Measurements from ENCODE around the gene RBMX. TPM values are rescaled to one million over a fixed set of nuclear protein-coding genes. Genes with fewer than 3 reads are reported as not detected.
A peak's percentile ranks its signal among the peaks of the same experiment; 100 is the strongest.

Gene RBMX
- total and polyA plus RNA-seq, 2 of the 4 experiments (the other 2 are of a cell fraction) = 151 to 337 TPM

DNA sequence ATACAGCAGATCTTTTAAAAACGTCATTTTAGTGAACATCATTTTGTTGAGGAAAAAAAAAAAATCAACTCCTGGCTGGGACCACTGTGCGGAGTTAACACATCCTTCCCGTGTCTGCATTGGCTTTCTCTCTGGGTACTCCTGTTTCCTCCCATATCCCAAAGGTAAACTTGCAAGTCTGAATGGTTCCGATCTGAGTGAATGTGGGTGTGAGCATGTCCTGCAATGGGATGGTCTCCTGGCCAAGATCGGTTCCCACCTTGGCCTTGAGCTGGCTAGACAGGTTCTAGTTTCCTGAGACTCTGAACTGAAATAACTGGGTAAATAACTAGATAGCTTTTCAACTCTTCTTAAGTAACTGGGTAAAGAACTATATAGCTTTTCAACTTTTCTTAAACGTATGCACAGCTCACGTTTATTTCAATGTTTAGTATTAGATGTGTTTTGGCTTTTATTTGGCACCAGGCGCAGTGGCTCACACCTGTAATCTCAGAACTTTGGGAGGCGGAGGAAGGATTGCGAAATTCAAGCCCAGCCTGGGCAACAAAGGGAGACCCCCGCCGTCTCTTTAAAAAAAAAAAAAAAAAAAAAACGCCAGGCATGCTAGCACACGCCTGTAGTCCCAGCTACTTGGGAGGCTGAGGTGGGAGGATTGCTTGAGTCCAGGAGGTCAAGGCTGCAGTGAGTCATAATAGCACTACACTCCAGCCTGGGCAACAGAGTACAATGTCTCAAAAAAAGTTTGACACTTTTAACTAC, 14.0 kb downstream of the RBMX start:
- no peak overlapping the region for H2BK20ac ChIP-seq (ENCODE audit: low read depth, low read length)
- H4K8ac ChIP-seq (ENCODE audit: low read depth in 2 of 2, low read length in 2 of 2) = no peak overlapping the region
- no peak overlapping the region for H2BK120ac ChIP-seq (ENCODE audit: low read depth, low read length)
- no peak; the same call in 1 of the 2 replicates for ATAC-seq (ENCODE audit: low read depth)
- no peak overlapping the region for H2AK9ac ChIP-seq (replicated peaks; ENCODE audit: low read depth, low read length, poor library complexity)
- no peak overlapping the region for H2AFZ ChIP-seq (replicated peaks; ENCODE audit: low read length, poor library complexity)
- H2BK15ac ChIP-seq (ENCODE audit: low read depth, low read length) = no peak overlapping the region
- no peak overlapping the region for H4K91ac ChIP-seq (ENCODE audit: insufficient read depth, low read depth, low read length)
- no peak overlapping the region for H3K4ac ChIP-seq (ENCODE audit: low read depth, low read length)
- dilution Hi-C loops (cut with HindIII; ENCODE audit: low sequenced_read_pairs, unreplicated experiment) (no loop called here), in situ Hi-C loops (cut with MboI; ENCODE audit: low sequenced_read_pairs) (no loop called here), intact Hi-C loops (cut with micrococcal nuclease) (no loop called here)
- H3K36me3 ChIP-seq (ENCODE audit: control insufficient read depth, insufficient read depth, low read length) = peaks cover 35% of the 10 kb centered on the region
- no peaks in the 10 kb centered on the region for H3K27me3 ChIP-seq (ENCODE audit: control insufficient read depth, insufficient read depth, low read length)
- H3K18ac ChIP-seq (ENCODE audit: low read depth, low read length) = no peak overlapping the region
- no peak overlapping the region for H2BK5ac ChIP-seq (ENCODE audit: low read depth, low read length, poor library complexity, severe bottlenecking)
- no peak overlapping the region for H3K27ac ChIP-seq (ENCODE audit: insufficient read depth, low read length)
- no peak overlapping the region for H3K4me2 ChIP-seq (ENCODE audit: low read depth, low read length)
- no peaks in the 10 kb centered on the region for H3K4me1 ChIP-seq (ENCODE audit: control insufficient read depth, insufficient read depth, low read length)
- H2AK5ac ChIP-seq (ENCODE audit: low read depth, low read length) = no peak overlapping the region
- no peak overlapping the region for H3K56ac ChIP-seq (ENCODE audit: extremely low read depth, insufficient read depth, low read length)
- BruUV-seq (replicated peaks) = no TSS peak
- DNase-seq = no peak
- ChIA-PET CTCF (no interaction called here), POLR2A (ENCODE audit: unreplicated experiment) (interaction anchor here (1.0 kb wide), 1 partner anchor 14 kb away, joined by 3 read pairs; the partner anchor contains the start of gene RBMX)
- H3K4me3 ChIP-seq (ENCODE audit: insufficient read depth, low read depth, low read length) = no peak overlapping the region
- no peak overlapping the region for H3K14ac ChIP-seq (replicated peaks; ENCODE audit: low read depth, low read length)
- H3K9me3 ChIP-seq (ENCODE audit: control insufficient read depth, insufficient read depth, low read length) = no peaks in the 10 kb centered on the region
- TF ChIP-seq, protein P1, sequence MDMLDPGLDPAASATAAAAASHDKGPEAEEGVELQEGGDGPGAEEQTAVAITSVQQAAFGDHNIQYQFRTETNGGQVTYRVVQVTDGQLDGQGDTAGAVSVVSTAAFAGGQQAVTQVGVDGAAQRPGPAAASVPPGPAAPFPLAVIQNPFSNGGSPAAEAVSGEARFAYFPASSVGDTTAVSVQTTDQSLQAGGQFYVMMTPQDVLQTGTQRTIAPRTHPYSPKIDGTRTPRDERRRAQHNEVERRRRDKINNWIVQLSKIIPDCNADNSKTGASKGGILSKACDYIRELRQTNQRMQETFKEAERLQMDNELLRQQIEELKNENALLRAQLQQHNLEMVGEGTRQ (IDR thresholded peaks at IDR 0.05; ENCODE audit: low read depth, low read length) = no peak
- TF ChIP-seq RAD21 (IDR thresholded peaks at IDR 0.05; ENCODE audit: low read length) (no peak), SMC3 (IDR thresholded peaks at IDR 0.05; ENCODE audit: low read depth, low read length) (no peak), CEBPB (IDR thresholded peaks at IDR 0.05; ENCODE audit: low read depth, low read length) (peak; percentile 58), RFX5 (IDR thresholded peaks at IDR 0.05; ENCODE audit: low read depth, low read length) (no peak)
- no peak overlapping the region for H3K9ac ChIP-seq (ENCODE audit: low read depth, low read length)
- H3K79me1 ChIP-seq (ENCODE audit: low read depth in 1 of 2, low read length in 2 of 2) = peaks cover 0 to 24% of the 10 kb centered on the region in 2 experiments; a peak in 3 of 4 replicates
- H3K23ac ChIP-seq (ENCODE audit: low read depth, low read length) = no peak overlapping the region
- H4K20me1 ChIP-seq (ENCODE audit: insufficient read depth, low read length) = peaks cover 18% of the 10 kb centered on the region
- H3K9me1 ChIP-seq (ENCODE audit: insufficient read depth, low read length) = no peaks in the 10 kb centered on the region; the same call in 1 of the 2 replicates
- no peak overlapping the region for H4K5ac ChIP-seq (ENCODE audit: low read depth, low read length)
- WGBS, 2 experiments (ENCODE audit: extremely low coverage in 2 of 2, insufficient read length in 1 of 2) = no CpG with 5 or more reads among the region's 14 CpGs
